NCI-H2081 treated with DMSO at 0.1 percent for 48 hours (cell line): ENCODE data around the gene TMEM62.
"Not testable (repeated sequence)": the region's sequence is repeated elsewhere in the genome, so short reads cannot be mapped to it uniquely, and the experiment has no call there.

Source experiments
- DNase-seq: peaks from one replicate; lab custom pipeline; 2025; lab: John Stamatoyannopoulos, UW

TMEM62 gene

GRCh38 chr15:43209059-43209824 is 75.9 kb downstream of the TMEM62 start:
- DNase-seq, result no peak

DNA sequence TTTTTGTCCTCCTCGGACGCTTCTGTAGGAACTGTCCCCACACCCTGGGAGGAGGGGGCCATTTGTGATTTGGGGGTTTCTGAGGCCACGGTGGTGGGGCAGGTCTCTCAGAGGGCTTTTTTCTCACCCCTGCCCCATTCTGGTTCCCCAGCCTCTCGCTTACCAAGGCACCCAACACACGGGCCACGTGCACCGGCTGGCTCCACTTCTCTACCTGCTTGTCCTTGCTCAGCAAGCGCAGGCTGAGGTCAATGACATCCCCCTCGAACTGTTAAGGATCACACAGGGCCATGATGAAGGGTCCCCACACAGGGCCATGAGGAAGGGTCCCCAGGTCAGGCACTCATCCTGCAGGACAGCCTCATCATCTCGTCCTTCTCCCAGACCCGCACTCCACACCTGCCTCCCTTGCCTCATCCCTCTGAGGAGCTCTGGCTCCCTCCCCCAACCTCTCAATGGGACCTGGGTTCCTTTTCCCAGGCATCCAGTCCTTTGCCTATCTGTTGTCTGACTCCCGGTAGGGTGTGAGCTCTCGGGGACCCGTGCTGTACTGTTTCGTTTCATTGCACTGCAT is 76.9 kb downstream of the TMEM62 start:
- no peak for DNase-seq

- no peak for DNase-seq
Observed at GRCh38 chr15:43210807-43211206, 77.4 kb downstream of the TMEM62 start.

GRCh38 chr15:43211224-43211735 is 77.9 kb downstream of the TMEM62 start:
- no peak for DNase-seq

DNA sequence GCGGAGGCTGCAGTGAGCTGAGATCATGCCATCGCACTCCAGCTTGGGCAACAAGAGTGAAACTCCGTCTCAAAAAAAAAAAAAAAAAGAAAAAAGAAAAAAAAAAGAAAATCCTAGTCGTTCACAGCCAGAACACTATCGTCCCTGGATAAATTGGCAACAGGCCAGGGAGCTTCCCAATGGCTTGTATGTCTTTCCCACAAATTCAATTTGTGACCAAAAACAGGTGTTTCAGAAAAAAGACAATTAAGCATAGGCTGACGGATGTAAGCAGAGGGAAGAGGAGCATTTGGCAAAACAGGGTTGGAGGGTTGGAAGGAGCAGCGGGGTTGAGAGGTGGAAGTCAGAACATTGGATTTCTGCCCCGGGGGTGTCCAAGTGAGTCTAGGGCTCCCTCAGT is 78.9 kb downstream of the TMEM62 start:
- DNase-seq, result no peak

DNA sequence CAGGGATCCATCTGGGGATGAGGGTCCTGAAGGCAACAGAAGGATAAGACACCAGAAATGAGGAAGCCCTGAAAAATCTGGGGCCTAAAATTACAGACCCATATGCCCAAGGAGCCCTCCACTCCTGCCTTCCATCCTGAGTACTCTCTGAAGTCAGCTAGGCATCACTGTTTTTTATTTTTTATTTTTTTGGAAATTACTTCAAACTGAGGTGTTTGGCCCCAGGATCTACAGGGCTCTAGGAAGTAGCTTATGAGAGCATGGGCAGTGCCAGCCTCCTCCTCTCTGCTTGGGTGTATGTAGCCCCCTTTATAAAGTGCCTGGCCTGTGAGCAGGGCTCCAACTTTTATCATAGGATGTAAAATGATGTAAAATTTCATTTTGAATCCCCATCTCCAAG is 79.6 kb downstream of the TMEM62 start:
- DNase-seq, result no peak

DNA sequence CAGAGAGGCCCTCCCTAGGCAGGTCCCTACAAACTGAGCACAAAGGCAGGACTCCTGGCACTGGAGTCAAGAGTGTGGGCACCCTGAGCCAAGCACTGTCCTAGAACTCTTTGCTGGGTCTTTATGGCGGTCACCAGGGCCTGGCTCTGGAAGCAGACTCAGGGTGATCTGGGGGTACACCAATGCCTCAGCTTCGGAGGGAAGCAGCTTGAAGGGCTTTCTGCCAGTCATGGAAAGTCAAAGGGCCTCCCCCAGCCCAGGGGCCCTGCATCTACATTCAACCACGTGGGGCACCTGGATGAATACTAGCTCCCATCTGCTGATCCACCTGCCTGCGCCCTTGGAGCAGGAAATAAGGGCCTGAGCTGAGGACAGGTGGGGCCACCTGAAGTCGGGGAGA is 80.1 kb downstream of the TMEM62 start:
- no peak for DNase-seq

DNA sequence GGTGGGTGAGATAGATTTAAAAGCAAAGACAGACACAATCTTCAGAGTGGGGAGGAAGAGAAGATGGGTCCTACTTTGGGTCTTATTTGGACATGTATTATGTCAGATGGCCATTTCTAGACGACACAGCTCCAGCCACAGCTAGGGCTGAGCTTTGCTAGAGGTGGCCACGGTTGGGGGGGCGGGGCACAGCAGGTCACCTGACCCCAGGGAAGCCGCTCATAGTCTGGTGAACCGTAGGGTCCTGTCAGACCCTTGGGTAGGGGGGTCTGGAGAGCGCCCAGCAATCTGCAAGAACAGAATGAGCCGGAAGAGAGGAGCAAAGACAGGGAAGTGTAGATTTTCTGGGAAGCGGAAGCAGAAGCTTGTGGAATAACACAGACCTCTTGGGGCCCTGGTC is 80.8 kb downstream of the TMEM62 start:
- no peak for DNase-seq

GRCh38 chr15:43214592-43215295 is 81.4 kb downstream of the TMEM62 start:
- no peak for DNase-seq

GRCh38 chr15:43215961-43216360 is 82.6 kb downstream of the TMEM62 start:
- no peak for DNase-seq

GRCh38 chr15:43218908-43219706 is 85.7 kb downstream of the TMEM62 start:
- DNase-seq, result no peak

DNA sequence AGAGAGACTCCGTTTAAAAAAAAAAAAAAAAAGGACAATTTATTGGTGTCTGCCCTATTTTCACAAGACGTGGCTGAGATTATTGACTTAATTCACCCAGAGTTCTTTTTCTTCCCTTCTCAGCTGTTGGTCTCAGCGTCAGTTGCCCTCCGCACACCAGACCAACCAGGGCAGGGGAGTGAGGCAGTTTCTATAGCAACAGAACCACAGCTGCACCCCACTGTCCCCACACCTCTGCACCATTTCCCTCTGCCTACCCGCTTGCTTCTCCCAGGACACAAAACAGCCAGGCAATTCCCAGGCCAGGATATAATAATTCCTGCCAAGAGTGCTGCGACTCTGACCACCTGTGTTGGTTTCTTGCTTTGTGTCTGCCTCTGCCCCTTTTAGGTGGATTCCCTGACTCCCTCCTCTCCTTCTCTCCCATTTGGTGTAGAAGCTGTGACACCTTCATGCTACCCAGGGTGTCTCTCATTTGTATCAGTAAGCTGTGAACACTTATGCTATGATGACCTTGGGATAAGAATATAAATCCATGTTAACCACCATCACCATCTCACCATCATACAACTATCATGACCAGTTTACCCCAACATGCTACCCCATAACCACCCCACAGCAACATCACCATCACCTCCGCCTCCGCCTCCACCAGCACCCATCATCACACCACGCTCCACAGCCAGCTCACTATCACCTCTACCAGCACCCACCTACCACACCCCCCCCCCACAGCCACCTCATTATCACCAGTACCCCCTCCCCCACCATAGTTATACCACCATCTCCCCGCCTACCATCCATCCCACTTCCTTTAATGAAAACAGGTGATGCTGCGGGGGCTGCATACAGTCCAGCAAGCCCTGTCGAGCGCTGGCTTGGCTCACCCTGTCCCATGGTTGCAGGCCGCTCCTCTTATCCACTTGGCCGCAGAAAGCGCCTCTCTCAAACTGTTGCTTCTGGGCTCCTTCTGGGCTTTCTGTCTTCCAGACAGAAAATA is 86.8 kb downstream of the TMEM62 start:
- no peak for DNase-seq

GRCh38 chr15:43220991-43221403 is 87.6 kb downstream of the TMEM62 start, which contains the start of gene EPB42:
EPB42 (minus strand) TSS chr15:43221018; CDS start chr15:43220825, 193 bp downstream.
- DNase-seq, result no peak

- DNase-seq, result no peak
Observed at GRCh38 chr15:43221422-43221821, 88.0 kb downstream of the TMEM62 start.

DNA sequence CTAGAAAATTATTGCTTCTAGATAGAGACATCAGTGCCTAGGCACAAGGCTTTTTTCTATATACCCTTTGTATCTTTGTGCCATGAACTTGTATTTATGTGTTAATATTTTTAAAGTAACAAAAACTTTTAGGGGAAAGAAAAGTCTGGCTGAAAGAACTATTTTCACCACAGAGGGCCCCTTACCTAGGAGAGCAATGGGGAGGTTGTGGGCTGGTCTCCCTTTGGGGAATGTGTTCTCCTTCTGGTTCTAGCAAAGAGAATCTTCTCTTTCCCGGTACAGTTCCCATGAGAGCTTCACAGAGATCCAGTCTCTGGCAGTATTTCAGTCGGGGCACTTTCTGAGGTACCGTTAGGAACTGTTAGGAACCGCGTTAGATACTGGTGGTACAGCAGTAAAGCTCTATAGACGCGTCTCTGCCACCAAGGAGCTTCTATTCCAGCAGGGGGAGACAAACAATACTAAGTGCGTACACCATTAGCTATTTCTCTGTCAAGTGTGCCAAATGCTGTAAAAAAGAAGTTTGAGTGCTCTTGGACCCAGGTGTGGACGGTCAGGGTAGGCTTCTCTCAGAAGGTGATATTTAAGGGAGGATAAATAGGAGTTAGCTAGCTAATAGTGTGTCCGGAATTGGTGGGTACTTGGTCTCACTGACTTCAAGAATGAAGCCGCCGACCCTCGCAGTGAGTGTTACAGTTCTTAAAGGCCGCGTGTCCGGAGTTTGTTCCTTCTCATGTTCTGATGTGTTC is 92.0 kb downstream of the TMEM62 start:
- DNase-seq, result no peak

DNA sequence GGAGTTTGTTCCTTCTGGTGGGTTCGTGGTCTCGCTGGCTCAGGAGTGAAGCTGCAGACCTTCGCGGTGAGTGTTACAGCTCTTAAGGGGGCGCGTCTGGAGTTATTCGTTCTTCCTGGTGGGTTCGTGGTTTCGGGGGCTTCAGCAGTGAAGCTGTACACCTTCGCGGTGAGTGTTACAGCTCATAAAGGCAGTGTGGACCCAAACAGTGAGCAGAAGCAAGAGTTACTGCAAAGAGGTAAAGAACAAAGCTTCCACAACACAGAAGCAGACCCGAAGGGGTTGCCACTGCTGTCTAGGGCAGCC is 92.5 kb downstream of the TMEM62 start:
- not testable (repeated sequence) for DNase-seq

GRCh38 chr15:43226436-43227305 is 93.3 kb downstream of the TMEM62 start:
- DNase-seq, result no peak

GRCh38 chr15:43229977-43230376 is 96.6 kb downstream of the TMEM62 start:
- DNase-seq, result no peak

DNA sequence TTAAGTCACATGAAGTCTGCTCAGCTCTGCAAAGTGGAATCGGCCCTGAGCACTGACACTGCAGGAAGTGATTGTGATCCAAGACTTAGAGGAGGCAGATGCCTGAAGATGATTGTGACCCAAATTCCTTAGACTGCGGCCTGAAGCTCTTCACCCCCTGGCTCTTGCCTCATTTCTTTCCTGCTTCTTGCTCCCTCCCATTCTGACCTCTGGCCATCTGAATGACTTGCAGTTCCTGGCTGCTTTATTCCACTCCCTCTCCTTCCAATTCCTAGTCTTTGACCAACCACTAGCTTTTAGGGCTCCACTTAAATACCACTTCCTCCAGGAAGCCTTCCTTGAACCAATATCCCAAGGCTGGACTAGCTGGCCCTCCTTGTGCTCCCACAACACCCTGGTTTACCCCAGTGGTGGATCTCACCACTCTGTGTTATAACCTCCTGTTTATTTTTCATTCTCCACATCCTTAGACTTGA is 97.3 kb downstream of the TMEM62 start:
- DNase-seq, result no peak
